Suppressor macrophage (primary cell): Measurements from ENCODE around the gene ARFGAP1.

Experiments
- DNase-seq, 4 experiments: peaks; one replicate each; pipeline ENCODE4 v3.0.0-alpha.2; 2020 to 2022

The ARFGAP1 gene

DNA sequence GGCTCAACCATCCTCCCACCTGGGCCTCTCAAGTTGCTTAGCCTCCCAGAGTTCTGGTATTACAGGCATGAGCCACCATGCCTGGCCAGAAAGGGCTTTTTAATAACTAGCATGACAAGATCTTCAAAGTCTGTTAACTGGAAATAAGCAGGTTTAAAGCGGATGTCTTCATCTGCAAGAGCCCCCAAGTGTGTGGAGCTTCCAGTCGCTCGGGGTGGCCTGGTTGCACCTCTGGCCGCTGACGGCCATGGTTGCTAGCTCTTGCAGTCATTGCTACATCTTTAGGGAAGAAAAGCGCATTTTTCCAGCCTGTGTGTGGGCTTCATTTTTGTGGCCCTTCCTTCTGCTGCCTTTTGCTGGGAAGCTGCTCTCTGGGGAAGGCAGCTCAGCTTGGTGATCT, 7.8 kb downstream of the ARFGAP1 start:
- DNase-seq: no peak

DNA sequence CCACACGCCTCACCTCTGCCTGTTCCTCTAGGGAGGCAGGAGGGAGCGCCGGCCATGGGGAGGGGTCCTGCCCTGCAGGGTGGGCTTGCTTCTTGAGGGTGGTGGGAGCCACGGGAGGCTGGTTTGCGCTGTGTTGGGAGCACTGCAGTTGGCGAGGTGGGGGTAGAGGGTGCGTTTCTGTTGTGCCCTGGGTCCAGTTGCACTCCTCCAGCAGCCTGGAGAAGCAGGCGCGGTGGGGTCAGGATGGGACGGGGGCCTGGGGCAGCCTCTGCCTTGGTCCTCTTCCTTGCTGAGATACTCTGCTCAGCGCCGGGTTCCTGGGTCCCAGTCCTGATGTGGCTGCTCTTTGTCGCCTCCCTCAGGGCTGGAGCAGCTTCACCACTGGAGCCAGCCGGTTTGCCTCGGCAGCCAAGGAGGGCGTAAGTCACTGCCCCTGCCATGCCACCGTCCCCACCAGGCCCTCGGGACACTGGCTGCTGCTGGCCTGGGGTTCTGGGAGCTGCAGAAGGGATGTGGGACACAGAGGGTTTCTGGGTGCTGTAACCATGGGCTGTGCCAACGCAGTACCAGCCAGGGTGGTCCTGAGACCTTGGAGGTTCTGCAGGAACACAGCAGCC, 8.4 kb downstream of the ARFGAP1 start:
- no peak for DNase-seq

DNA sequence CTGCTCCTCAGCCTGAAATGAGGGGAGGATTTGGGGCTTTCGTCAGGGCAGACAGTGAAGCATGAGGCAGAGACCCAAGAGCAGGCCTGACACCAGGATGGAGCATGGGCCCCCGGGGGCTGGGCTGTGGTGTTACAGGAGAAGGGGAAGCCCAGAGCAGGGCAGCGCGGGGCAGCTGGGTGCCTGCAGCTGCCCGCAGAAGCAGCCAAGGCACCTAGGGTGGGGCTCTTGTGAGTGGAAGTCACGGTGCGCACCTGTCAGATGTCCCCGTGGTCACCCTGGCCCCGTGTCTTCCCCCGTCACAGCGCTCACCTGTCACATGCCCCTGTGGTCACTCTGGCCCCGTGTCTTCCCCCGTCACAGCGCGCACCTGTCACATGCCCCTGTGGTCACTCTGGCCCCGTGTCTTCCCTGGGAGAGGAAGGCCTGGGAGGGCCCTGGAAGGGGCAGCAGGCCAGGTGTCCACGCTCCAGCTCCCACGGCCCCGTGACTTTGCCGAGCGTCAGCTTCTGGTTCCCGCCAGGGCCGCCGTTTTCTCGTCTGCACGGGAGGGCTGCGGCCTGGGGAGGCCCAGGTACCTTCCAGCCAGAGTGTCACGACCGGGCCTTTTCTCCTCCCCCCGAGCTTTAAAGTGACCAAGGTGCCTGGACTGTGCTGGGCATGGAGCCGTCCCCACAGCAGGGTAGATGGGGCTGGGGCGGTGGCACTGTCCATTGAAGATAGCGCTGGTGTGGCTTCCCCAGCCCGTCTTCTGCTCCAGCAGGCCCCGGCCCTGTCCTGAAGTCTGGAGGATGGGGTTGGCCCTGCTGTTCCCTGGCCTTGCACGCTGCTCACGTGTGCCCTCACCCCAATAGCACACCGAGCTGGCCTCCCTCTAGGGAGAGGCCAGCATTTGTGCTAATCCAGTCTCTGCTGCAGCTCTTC, 9.4 kb downstream of the ARFGAP1 start:
- no peak for DNase-seq

DNA sequence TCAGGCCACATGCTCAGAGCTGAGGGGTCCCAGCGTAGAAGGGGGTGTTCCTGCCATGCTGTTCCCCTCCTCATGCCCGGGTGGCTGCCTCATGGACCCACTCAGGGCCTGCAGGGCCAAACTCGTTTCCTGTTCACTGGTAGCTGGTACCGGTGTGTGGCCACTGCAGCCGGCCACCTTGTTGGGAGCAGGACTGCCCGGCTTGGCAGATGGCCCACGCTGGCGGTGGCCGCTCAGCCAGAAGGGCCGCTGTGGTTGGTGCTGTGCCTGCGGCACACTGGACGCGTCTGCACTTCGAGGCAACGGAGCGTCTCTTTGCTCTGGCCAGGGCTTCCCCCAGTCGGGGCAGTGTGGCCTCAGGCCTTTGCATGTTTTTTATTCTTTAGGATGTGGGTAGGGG, 10.3 kb downstream of the ARFGAP1 start:
- DNase-seq: no peak

DNA sequence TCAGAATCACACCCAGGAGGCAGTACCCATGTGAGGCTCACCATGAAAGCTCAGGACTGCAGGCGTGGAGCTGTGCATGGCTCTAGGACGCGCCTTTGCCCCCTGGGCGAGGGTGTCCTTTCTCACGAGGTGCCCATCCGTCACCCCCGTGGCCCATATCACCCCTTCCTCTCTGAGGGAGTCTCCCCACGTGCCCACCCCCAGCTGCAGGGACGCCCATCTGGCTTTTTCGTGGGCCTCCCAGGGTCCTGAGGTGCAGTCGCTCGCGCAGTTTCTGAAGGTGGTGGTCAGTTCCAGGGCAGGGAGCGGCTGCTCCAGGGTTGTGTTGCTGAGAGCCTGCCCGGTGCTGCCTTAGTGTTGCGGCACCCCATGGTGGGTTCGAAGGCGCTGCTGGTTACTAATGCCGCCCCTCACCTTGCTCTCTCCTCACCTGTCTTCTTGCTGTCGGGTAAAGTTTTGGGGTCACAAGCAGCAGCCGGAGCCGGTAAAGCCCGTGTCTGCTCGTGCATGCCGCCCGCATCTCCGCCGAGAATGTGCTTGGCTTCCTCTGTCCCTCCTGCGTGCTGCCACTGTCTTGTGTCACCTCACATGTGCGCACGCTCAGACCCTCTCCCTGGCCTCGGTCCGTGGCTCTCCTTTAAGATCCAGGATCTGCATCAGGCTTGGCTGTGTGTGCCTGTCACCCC, 10.9 kb downstream of the ARFGAP1 start:
- DNase-seq: no peak

DNA sequence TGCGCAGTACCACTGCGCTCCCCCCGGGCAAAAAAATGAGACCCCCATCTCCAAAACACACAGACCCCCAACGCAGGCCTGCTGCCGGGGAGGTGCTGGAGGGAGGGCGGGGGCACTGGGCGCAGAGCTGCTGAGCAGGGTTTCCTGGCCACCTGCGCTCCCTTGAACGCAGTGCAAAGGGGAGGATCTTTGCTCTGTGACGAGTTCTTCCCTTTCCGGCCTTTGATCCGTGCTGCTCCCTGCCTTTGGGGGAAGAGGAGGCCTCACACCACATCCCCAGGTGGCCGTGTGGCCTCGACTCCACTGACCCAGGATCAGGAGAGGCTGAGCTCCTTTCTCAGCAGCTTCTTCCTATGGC, 11.4 kb downstream of the ARFGAP1 start:
- DNase-seq: no peak

DNA sequence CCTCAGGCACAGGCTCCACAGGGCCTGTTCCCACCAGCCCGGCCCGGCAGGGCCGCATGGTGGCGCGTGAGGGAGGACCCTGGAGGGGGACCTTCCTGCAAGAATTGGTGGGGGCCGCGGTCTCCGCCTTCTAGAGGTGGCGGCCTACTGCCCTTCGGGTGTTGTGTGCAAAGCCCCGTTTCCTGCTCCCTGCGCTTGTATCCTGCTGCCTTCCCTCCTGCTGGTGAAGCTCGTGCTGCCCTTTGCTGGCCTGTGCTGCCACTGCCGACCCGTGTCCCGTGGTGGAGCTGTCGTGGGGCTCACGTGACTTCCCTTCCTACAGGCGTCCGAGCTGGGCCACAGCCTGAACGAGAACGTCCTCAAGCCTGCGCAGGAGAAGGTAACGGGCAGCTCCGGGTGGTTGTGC, 11.9 kb downstream of the ARFGAP1 start:
- DNase-seq: peak; percentile 12 to 62 (median 36)

DNA sequence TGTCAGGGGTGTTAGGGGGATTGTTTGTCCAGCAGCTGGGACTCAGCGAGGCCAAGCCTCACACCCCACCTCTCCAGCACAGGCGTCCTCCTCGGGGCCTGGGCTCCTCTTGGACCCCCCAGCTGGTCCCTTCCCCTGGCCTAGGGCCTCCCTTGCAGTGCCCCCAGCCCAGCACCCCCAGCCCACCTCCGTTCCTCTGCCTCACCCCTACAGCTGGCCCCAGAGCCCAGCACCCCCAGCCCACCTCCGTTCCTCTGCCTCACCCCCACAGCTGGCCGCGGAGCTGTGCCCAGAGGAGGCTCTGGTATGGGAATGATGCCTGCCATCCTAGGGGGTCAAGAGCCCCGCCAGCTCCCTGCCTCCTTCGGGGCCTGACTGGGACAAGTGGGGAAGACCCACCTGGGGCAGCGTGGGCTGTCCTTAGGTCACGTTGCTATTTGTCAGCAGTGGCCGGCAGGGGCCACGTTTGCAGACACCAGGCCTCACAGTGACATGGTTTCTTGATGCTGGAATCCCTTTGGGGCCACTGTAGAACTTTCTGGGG, 12.4 kb downstream of the ARFGAP1 start:
- DNase-seq: no peak

DNA sequence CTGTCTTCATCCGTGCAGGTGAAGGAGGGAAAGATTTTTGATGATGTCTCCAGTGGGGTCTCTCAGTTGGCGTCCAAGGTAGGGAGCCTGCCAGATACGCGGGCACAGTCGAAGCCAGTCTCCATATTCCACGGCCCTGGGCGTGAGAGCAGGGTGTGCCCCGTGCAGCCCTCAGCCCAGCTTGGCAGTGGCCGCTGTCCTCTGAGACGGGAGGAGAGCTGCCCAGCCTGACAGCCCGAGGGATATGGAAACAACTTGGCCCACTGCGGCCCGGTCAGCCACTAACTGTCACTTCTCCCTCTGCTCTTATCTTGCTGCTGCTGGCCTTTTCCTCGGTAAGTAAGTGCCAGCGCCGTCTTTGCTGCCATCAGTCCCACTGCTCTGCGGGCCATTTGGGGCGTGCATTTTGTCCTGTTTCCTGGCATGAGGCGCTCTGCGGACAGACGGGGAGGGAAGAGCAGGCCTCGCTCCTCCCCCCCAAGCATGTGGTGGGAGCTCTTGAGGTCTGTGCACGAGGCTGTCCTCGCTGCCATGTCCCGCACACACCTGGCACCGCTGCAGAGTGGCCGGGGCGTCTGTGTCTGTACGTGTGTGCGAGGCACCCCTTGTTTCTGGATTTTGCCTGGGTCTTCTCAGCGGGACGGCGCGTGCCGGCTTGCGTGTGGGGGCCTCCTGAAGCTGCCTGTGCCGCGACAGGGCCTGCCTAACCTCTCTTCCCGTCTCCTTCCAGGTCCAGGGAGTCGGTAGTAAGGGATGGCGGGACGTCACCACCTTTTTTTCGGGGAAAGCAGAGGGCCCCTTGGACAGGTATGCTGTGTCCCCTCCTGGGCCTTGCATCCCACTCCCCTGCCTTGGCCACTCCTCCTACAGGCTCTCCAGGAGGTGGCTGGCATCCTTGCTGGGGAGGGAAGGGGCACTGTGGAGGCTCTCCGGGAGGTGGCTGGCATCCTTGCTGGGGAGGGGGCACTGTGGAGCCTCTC, 13.3 kb downstream of the ARFGAP1 start:
- DNase-seq: no peak

DNA sequence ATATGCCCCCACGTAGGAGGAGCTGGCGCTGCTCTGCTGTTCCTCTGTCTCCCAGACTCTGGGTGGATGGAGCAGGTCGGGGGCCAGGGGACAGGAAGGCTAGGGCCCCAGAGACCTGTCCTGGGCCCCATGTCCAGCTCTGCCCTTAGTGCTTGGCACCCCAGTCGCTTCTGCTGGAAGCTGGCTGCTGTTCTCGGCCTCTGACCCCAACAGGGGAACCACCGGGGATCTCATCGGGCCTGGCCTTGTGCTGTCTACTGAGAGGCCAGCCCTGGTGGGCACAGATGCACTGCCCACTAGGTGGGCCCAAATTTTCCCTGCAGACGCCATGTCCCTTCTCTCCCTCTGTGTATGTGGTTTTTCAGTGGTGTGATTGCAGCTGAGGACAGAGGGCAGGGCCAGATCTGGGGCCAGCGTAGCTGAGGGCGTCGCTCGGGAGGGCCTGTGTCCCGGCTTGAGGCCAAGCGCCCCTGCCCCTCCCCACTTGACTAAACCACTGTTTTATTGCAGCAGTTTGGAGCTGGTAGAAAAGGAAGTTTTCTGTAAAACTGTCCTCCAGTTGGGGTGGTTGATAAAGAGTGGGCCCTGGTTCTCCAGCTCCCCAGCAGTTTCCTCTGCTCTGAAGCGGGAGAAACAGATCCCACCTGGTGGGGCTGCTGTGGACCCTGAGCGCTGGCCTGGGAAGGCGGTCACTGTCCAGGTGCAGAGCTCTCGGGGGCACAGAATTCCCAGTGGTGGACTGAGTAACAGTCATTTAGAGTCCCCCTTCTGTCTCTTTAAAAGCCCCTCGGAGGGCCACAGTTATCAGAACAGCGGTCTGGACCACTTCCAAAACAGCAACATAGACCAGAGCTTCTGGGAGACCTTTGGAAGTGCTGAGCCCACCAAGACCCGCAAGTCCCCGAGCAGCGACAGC, 14.4 kb downstream of the ARFGAP1 start:
- DNase-seq: no peak

DNA sequence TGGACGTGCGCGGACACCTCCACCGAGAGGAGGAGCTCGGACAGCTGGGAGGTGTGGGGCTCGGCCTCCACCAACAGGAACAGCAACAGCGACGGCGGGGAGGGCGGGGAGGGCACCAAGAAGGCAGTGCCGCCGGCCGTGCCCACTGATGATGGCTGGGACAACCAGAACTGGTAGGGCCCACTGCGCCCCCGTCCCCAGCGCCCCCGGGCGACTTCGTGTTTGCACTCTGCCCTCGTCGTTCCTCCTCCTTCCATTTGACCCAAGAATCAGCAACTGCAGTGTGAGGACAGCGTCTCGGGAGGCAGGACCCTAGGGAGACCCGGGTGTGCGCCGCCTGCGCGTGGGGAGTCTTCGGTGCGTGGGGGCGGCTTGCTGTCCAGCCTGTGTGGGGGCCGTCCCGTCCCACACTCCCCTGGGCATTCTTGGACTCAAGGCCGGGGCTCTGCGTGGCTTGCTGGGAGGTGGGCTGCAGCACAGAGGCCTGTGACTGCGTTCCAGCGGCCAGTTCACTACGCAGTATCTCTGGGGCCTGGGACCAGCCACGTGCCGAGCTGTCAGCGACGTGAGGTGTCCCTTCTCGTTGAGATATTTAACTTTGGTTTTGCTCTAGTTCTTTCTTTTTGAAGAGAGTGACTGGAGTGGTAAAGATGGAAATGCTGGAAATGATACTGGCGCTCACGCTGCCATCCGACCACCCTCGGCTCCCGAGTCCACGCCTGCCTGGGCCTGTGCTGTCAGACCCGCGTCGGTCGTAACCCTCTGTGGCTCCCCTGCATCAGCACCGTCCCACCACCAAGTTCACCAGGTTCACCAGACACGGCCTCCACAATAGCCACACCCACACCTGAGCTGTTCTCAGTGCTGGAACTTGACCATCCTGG, 15.3 kb downstream of the ARFGAP1 start:
- no peak for DNase-seq

DNA sequence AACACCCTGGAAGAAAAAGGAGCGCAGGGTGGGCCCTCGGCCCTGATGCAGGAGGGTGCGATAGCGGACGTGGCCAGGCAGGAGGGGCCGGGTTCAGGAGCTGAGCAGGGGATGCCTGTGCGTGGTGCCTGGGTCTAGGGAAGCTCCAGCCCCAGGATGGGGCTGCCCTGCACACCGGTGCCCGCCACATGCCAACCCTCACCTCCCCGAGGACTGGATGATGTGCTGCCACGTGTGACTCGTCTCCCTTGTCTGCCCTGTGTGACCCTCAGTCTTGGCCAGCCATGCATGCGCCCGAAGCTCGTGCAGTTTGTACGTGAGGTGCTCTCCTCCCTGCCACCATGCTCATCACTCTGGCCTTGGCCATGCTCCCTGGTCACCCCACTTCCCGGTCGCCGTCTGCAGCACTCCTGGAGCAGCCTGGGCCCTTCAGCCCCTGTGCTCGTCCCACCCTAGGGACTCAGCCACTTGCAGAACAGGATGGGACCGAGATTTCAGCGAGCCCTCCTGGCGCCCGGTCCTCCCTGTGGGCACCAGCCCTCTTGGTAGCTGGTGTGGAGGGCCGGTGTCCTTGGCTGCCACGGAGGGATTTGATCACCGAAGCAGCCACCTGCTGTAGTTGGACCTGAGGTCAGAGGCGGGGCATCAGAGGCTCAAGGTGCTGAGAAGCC, 16.1 kb downstream of the ARFGAP1 start:
- no peak for DNase-seq

DNA sequence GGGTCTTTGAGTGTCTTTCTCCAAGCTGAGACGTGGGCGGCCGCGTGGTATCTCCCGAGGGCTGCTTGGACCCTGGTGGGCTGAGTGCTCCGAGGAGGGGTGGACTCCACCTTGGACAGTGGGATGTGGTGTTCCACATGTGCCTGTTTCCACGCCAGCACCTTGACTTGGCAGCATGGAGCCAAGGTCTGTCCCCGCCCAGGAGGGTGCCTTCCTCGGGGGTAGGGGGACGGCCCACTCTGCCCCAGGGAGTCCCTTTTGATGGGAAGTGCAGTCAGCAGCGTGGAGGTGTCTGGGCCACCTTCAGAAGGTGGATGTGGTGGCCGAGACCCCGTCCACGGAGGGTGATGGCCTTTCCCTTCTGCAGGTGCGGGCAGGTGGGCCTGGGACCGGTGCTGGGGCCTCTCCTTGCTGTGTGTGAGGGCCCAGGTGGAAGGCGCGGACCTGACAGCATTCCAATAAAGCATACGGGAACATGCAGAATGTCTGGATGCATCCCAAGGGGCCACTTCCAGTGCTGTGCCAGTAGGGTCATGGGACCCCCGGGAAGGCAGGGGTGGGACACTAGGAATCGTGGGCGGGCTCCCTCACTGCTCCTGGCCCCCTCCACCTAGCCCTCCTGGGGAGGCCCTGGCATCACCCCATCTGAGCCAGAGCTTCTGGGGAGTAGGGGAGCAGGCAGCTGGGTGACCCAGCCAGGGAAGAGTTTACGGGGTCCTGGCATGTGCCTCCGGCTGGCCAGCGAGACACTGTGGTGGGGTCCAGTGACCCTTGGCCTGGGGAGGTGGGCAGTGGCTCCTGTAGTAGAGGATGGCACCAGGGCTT, 16.9 kb downstream of the ARFGAP1 start:
- DNase-seq: no peak

DNA sequence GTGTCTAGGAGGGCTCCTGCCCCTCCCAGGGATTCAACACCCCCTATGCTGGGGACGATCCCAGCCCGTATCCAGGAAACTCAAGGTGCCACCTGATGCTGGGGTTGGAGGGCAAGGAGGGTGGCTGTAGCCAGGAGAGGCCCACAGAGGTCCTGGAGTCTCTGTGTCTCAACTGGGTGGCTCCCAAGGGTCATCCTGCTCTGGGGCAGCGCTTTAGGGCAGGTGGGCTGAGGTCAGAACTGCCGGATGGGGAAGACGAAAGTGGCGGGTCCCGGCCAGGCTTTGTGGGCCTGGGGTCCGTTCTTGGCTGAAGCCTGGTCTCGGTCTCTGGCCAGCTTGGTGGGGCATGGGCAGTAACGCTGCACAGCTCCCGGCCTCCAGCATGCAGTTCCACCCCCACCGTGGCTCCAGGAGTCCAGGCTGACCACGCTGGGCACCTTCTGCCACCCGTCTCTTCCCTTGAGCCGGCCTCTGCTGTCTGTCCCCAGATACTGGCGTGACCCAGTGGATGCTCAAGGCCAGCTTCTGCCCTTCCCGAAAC, 17.6 kb downstream of the ARFGAP1 start:
- no peak for DNase-seq

DNA sequence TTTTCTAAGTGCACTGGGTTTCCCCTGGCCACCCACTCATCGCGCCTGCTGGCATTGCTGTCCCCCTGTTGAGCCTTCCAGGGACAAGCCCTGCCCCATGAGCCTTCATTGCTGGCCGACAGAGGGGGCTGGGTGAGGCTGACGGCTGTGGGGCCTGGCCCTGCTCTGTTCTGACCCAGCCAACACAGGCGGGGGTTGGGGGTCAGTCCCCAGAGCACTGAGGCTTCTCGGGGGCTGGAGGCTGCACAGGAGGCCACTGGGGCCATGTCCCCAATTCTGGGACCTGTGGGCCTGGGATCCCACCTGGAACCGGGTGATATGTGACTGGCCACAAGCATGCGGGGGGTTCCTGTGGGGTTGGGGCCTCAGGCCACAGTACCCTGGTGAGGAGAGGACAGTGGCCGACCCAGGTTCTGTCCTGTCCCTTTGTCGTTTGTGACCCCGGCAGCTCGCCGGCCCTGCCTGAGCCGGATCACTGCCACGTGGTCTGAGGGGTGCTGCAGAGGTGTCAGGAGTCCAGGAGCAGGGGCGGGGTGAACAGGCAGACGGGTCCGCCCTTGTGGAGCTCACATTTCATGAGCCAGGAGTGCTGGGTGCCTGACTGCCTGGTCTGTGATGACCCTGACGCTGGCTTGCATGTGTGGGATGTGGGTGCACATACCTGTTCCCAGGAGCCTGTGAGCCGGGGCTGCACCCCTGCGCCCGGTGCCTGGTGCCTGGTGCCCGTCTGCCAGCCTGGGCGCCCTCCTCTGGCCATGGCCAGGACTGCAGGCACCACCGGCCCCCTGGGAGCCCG, 18.3 kb downstream of the ARFGAP1 start:
- peak; percentile 42 to 67 (median 56) for DNase-seq

DNA sequence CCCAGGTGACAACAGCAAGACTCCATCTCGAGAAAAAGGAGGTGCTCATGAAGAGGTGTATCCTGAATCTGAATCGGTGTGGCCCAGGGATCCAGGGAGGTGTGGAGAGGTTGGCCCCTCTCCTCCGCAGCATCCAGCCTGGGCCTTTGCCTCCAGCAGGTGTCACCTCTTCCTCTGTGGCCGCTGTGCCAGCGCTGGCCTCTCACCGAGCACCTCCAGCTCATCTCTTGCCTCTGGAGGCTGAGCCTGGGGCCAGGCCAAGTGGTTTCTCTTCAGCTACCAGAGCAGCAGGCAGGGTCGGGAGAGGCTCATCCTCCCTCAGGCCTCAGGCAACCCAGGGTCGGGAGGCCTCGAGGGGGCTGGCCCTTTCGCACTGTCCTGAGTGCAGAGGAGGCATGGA, 19.2 kb downstream of the ARFGAP1 start:
- DNase-seq: no peak

DNA sequence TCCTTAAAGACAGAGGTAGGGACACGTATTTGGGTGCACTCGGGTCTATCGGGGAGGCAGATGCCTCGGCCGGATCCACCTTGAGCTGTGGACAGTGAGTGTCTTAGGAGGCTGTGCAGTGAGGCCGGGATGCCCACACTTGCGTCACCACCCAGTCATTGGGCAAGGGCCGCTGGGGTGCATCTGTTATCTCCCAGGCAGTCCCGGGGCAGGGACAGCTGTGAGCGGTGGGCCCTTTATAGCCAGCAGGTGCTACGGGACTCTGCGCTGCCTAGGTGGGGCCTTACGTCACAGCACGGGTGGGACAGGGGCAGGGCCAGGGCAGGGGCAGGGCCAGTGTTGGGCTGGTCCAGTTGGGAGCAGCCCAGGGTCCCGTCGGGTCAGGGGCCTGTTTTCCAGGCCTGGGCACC, 19.7 kb downstream of the ARFGAP1 start:
- DNase-seq: no peak
